HG02885 (cell line): ENCODE data around the gene STAT5A.
A peak's percentile ranks its signal among the peaks of the same experiment; 100 is the strongest.

Experiments
- ATAC-seq: cut with Tn5 transposase; IDR thresholded peaks from one replicate; pipeline ENCODE4 v1.9.1; 2021; ENCODE audit warnings: mild to moderate bottlenecking; ENCODE audit not compliant: unreplicated experiment, poor library complexity

The STAT5A gene

GRCh38 chr17:42266918-42267766, 21.2 kb upstream of the STAT5A start:
- no peak for ATAC-seq

- ATAC-seq: no peak
Measured at GRCh38 chr17:42268236-42268635, 20.1 kb upstream of the STAT5A start.

- no peak for ATAC-seq
Measured at GRCh38 chr17:42270170-42270535, 18.1 kb upstream of the STAT5A start.

- ATAC-seq: no peak
Measured at GRCh38 chr17:42270596-42270995, 17.7 kb upstream of the STAT5A start.

- no peak for ATAC-seq
Measured at GRCh38 chr17:42271006-42271778, 17.1 kb upstream of the STAT5A start.

GRCh38 chr17:42271779-42272035, 16.6 kb upstream of the STAT5A start:
- no peak for ATAC-seq

- no peak for ATAC-seq
Measured at GRCh38 chr17:42272162-42272907, 16.0 kb upstream of the STAT5A start.

- no peak for ATAC-seq
Measured at GRCh38 chr17:42273474-42274252, 14.6 kb upstream of the STAT5A start.

GRCh38 chr17:42274253-42274542, 14.1 kb upstream of the STAT5A start:
- ATAC-seq: no peak

GRCh38 chr17:42274812-42275526, 13.3 kb upstream of the STAT5A start:
- ATAC-seq: no peak

GRCh38 chr17:42275527-42276358, 12.6 kb upstream of the STAT5A start:
- ATAC-seq: peak; percentile 51

GRCh38 chr17:42276359-42276608, 12.0 kb upstream of the STAT5A start, which contains the start of gene STAT5B:
Gene STAT5B (minus strand): TSS chr17:42276391. CDS start chr17:42232127, 44,264 bp downstream.
- peak; percentile 76 for ATAC-seq

GRCh38 chr17:42276609-42277341, 11.5 kb upstream of the STAT5A start:
- no peak for ATAC-seq

GRCh38 chr17:42277342-42277712, 11.0 kb upstream of the STAT5A start:
- ATAC-seq: no peak

GRCh38 chr17:42279776-42280630, 8.3 kb upstream of the STAT5A start:
- no peak for ATAC-seq

GRCh38 chr17:42281571-42282096, 6.7 kb upstream of the STAT5A start:
- no peak for ATAC-seq

GRCh38 chr17:42282478-42283080, 5.7 kb upstream of the STAT5A start:
- ATAC-seq: no peak
